HEK293 (cell line): ENCODE data around the gene CAMK1G.

Experiments used
- CTCF ChIA-PET: fragments of 350-600 bp; formaldehyde crosslinking; extraction: SDS; loops from one replicate; lab custom pipeline; 2021; ENCODE audit warnings: antibody characterized with exemption; lab: Yijun Ruan, JAX
- POLR2A ChIA-PET: fragments of 300-600 bp; formaldehyde crosslinking; extraction: SDS; loops from one replicate; lab custom pipeline; 2020; ENCODE audit warnings: antibody characterized with exemption, inconsistent platforms; lab: Yijun Ruan, JAX
- H3K27ac ChIP-seq: fragments of 200-500 bp; sonication (Bioruptor generic); 2 replicates; pipeline ENCODE4 v1.5.1; 2014; ENCODE audit warnings: low read depth, low read length, control low read depth, inconsistent platforms; ENCODE audit errors: extremely low read depth
- H3K36me3 ChIP-seq, 2 experiments: fragments of 200-500 bp in 1 of 2; sonication (Bioruptor generic) in 1 of 2; 1 replicate in 1 of 2; 2 replicates in 1 of 2; pipeline ENCODE4 v1.5.1; 2014 to 2017; ENCODE audit warnings: inconsistent platforms in 2 of 2, low read length in 2 of 2; ENCODE audit not compliant: control insufficient read depth in 2 of 2, insufficient read depth in 1 of 2
- H3K4me1 ChIP-seq: fragments of 200-500 bp; sonication (Bioruptor generic); 2 replicates; pipeline ENCODE4 v1.5.1; 2014; ENCODE audit warnings: mild to moderate bottlenecking, low read length, inconsistent platforms; ENCODE audit not compliant: control insufficient read depth, insufficient read depth
- H3K4me3 ChIP-seq: 2 replicates; pipeline ENCODE4 v1.5.1; 2011; ENCODE audit warnings: low read depth, mild to moderate bottlenecking, control low read depth, low read length, moderate library complexity
- H3K9me3 ChIP-seq: fragments of 200-500 bp; sonication (Bioruptor generic); 2 replicates; pipeline ENCODE4 v1.5.1; 2014; ENCODE audit warnings: low read depth, low read length, inconsistent platforms; ENCODE audit not compliant: control insufficient read depth, insufficient read depth
- GFI1B ChIP-seq: fragments of 450-650 bp; formaldehyde crosslinking; IDR thresholded peaks from 2 replicates; pipeline ENCODE4 v1.5.1; 2016; ENCODE audit warnings: missing biosample characterization, missing genetic modification characterization
- SP7 ChIP-seq: fragments of 450-650 bp; formaldehyde crosslinking; IDR thresholded peaks from 2 replicates; pipeline ENCODE4 v1.5.1; 2016; ENCODE audit warnings: missing biosample characterization, missing genetic modification characterization
- ZFHX2 ChIP-seq: fragments of 450-650 bp; formaldehyde crosslinking; conservative IDR thresholded peaks from 2 replicates; pipeline ENCODE4 v1.5.1; 2016; ENCODE audit warnings: missing biosample characterization, missing genetic modification characterization
- ZNF114 ChIP-seq: fragments of 450-650 bp; formaldehyde crosslinking; IDR thresholded peaks from 2 replicates; pipeline ENCODE4 v1.5.0; 2017; ENCODE audit warnings: missing biosample characterization, missing genetic modification characterization
- ZNF133 ChIP-seq: fragments of 450-650 bp; formaldehyde crosslinking; IDR thresholded peaks from 2 replicates; pipeline ENCODE4 v1.5.1; 2016; ENCODE audit warnings: missing biosample characterization, missing genetic modification characterization
- ZNF175 ChIP-seq: fragments of 450-650 bp; formaldehyde crosslinking; IDR thresholded peaks from 2 replicates; pipeline ENCODE4 v1.5.1; 2016; ENCODE audit warnings: missing biosample characterization, missing genetic modification characterization
- ZNF23 ChIP-seq: fragments of 450-650 bp; formaldehyde crosslinking; IDR thresholded peaks from 2 replicates; pipeline ENCODE4 v1.5.1; 2016; ENCODE audit warnings: missing biosample characterization, missing genetic modification characterization, borderline replicate concordance
- ZNF302 ChIP-seq: fragments of 450-650 bp; formaldehyde crosslinking; IDR thresholded peaks from 2 replicates; pipeline ENCODE4 v1.5.1; 2016; ENCODE audit warnings: missing biosample characterization, missing genetic modification characterization, low read depth
- ZNF350 ChIP-seq: fragments of 450-650 bp; formaldehyde crosslinking; IDR thresholded peaks from 2 replicates; pipeline ENCODE4 v1.5.0; 2017; ENCODE audit warnings: missing biosample characterization, mild to moderate bottlenecking, missing genetic modification characterization
- ZNF549 ChIP-seq: fragments of 450-650 bp; IDR thresholded peaks from 2 replicates; pipeline ENCODE4 v1.5.1; 2018; ENCODE audit warnings: missing biosample characterization, missing genetic modification characterization, mild to moderate bottlenecking, inconsistent platforms, moderate library complexity
- ZNF571 ChIP-seq: fragments of 450-650 bp; formaldehyde crosslinking; IDR thresholded peaks from 2 replicates; pipeline ENCODE4 v1.5.0; 2017; ENCODE audit warnings: missing biosample characterization, missing genetic modification characterization
- ZNF600 ChIP-seq: fragments of 450-650 bp; formaldehyde crosslinking; IDR thresholded peaks from 2 replicates; pipeline ENCODE4 v1.5.1; 2016; ENCODE audit warnings: missing biosample characterization, missing genetic modification characterization
- ZNF660 ChIP-seq: fragments of 450-650 bp; IDR thresholded peaks from 2 replicates; pipeline ENCODE4 v1.5.1; 2018; ENCODE audit warnings: missing biosample characterization, mild to moderate bottlenecking, missing genetic modification characterization
- ZNF707 ChIP-seq: fragments of 450-650 bp; formaldehyde crosslinking; IDR thresholded peaks from 2 replicates; pipeline ENCODE4 v1.5.1; 2016; ENCODE audit warnings: missing biosample characterization, missing genetic modification characterization
- ZNF747 ChIP-seq: fragments of 450-650 bp; formaldehyde crosslinking; IDR thresholded peaks from 2 replicates; pipeline ENCODE4 v1.5.1; 2016; ENCODE audit warnings: missing biosample characterization, missing genetic modification characterization
- TF ChIP-seq, protein P1 (sequence below): fragments of 450-650 bp; formaldehyde crosslinking; IDR thresholded peaks from 2 replicates; pipeline ENCODE4 v1.5.1; 2017; ENCODE audit warnings: missing biosample characterization, missing genetic modification characterization
- TF ChIP-seq, protein P2 (sequence below): fragments of 450-650 bp; formaldehyde crosslinking; IDR thresholded peaks from 2 replicates; pipeline ENCODE4 v1.5.1; 2016; ENCODE audit warnings: missing biosample characterization, missing genetic modification characterization
- TF ChIP-seq, protein P3 (sequence below): sonication (generic); formaldehyde crosslinking; IDR thresholded peaks from 2 replicates; pipeline ENCODE4 v1.8.1; 2022; ENCODE audit warnings: mild to moderate bottlenecking, moderate library complexity, missing genetic modification reagents
- TF ChIP-seq, protein P4 (sequence below): IDR thresholded peaks from 2 replicates; pipeline ENCODE4 v1.6.1; 2011; ENCODE audit warnings: mild to moderate bottlenecking, low read depth, low read length, borderline replicate concordance

Gene CAMK1G

DNA sequence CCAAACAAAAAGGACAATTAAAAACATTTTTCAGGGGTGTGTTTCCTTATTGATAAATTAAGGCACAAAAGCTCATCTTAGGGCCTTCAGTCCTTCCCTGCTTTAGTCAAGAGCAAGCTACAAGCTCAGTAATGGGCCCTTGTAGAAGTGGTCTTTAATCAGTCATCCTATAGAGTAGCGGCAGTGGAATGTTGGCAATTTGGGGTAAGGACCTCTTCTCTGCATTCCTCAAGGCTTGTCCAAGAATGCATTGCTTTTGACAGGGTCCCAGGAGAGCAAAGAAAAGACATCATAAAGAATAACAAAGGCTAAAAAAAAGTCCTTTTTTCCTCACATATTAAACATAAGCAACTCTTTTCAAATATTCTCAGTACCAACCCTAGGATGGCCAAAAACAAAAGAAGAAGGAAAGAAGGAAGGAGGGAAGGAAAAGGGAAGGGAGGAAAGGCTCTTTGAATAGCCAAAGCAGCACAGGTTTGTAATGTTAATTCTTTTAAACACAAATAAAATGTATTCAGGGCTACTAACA lies 27.3 kb upstream of the CAMK1G start:
- H3K4me1 ChIP-seq = no peaks in the 10 kb centered on the region
- no peaks in the 10 kb centered on the region for H3K36me3 ChIP-seq
- no peaks in the 10 kb centered on the region for H3K9me3 ChIP-seq
- POLR2A ChIA-PET = no interaction called here
- no peak overlapping the region for H3K4me3 ChIP-seq
- TF ChIP-seq ZNF747 (no peak), ZNF302 (tag by site-specific recombination) (no peak), ZNF114 (tag by site-specific recombination) (no peak)
- TF ChIP-seq, all 188 proteins: peak for 0
- no peak overlapping the region for H3K27ac ChIP-seq
- CTCF ChIA-PET = interaction anchor here (0.6 to 1.3 kb wide), 5 partner anchors 10 to 156 kb away, joined by 3 to 10 read pairs (median 3); no protein-coding TSS in a partner anchor

DNA sequence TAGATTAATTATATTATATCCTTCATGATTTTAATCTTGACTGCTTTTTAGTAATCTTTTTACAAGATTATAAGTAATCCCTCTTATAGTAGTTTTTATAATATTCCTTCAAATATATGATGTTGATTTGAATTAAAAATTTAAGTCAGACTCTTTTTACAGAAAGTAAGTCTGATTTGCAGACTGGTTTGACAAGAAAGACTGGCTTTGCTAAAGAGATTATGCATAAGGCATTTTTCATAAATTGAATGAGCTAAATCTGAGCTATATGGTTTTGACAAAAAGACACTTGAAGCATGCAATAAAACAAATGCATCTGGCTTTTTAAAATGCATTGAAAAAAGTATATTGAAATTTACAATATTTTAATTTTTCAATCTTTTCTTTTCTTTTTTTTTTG lies 26.3 kb upstream of the CAMK1G start:
- ChIA-PET POLR2A (no interaction called here), CTCF (interaction anchor here (0.6 to 1.3 kb wide), 4 partner anchors 9 to 123 kb away, joined by 3 to 7 read pairs (median 4); no protein-coding TSS in a partner anchor)
- TF ChIP-seq GFI1B = no peak
- no peak for TF ChIP-seq SP7 (tag by site-specific recombination)
- TF ChIP-seq ZNF549 (tag by site-specific recombination) = no peak
- no peak for TF ChIP-seq ZNF23
- TF ChIP-seq, protein P1, sequence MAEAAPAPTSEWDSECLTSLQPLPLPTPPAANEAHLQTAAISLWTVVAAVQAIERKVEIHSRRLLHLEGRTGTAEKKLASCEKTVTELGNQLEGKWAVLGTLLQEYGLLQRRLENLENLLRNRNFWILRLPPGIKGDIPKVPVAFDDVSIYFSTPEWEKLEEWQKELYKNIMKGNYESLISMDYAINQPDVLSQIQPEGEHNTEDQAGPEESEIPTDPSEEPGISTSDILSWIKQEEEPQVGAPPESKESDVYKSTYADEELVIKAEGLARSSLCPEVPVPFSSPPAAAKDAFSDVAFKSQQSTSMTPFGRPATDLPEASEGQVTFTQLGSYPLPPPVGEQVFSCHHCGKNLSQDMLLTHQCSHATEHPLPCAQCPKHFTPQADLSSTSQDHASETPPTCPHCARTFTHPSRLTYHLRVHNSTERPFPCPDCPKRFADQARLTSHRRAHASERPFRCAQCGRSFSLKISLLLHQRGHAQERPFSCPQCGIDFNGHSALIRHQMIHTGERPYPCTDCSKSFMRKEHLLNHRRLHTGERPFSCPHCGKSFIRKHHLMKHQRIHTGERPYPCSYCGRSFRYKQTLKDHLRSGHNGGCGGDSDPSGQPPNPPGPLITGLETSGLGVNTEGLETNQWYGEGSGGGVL = no peak
- no peak for TF ChIP-seq ZNF660 (tag by site-specific recombination)
- no peak for TF ChIP-seq ZFHX2 (tag by site-specific recombination)
- TF ChIP-seq, protein P2, sequence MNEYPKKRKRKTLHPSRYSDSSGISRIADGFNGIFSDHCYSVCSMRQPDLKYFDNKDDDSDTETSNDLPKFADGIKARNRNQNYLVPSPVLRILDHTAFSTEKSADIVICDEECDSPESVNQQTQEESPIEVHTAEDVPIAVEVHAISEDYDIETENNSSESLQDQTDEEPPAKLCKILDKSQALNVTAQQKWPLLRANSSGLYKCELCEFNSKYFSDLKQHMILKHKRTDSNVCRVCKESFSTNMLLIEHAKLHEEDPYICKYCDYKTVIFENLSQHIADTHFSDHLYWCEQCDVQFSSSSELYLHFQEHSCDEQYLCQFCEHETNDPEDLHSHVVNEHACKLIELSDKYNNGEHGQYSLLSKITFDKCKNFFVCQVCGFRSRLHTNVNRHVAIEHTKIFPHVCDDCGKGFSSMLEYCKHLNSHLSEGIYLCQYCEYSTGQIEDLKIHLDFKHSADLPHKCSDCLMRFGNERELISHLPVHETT = no peak
- TF ChIP-seq ZNF600 (tag by site-specific recombination) = no peak
- no peak for TF ChIP-seq ZNF350 (tag by site-specific recombination)
- no peak for TF ChIP-seq ZNF133 (tag by site-specific recombination)
- no peaks in the 10 kb centered on the region for H3K36me3 ChIP-seq
- no peak overlapping the region for H3K4me3 ChIP-seq
- no peaks in the 10 kb centered on the region for H3K4me1 ChIP-seq
- no peaks in the 10 kb centered on the region for H3K9me3 ChIP-seq
- H3K27ac ChIP-seq = no peak overlapping the region

DNA sequence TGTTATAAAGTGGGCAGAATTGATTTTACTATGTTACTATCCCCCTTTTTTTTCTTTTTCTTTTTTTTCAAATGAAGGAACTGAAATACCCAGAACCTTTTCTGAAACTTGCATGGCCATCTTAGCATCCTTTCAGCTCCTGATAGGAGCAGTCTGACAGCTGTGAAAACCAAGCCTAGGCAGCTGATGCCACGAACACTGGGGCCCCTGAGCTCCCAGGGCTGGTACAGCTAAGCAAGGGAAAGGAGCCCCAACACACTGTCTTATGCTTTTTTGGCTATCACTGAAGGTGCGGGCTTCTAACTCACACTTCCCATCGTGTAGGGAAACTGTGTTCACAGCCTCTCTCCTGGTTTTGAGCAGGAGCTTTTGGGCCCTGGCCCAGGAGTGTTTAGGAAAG lies 23.0 kb upstream of the CAMK1G start:
- ChIA-PET CTCF (interaction anchor here (0.6 to 2.0 kb wide), 4 partner anchors 9 to 98 kb away, joined by 3 to 7 read pairs (median 4); no protein-coding TSS in a partner anchor), POLR2A (no interaction called here)
- TF ChIP-seq, protein P3, sequence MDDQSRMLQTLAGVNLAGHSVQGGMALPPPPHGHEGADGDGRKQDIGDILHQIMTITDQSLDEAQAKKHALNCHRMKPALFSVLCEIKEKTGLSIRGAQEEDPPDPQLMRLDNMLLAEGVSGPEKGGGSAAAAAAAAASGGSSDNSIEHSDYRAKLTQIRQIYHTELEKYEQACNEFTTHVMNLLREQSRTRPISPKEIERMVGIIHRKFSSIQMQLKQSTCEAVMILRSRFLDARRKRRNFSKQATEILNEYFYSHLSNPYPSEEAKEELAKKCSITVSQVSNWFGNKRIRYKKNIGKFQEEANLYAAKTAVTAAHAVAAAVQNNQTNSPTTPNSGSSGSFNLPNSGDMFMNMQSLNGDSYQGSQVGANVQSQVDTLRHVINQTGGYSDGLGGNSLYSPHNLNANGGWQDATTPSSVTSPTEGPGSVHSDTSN = no peak
- TF ChIP-seq, protein P4, sequence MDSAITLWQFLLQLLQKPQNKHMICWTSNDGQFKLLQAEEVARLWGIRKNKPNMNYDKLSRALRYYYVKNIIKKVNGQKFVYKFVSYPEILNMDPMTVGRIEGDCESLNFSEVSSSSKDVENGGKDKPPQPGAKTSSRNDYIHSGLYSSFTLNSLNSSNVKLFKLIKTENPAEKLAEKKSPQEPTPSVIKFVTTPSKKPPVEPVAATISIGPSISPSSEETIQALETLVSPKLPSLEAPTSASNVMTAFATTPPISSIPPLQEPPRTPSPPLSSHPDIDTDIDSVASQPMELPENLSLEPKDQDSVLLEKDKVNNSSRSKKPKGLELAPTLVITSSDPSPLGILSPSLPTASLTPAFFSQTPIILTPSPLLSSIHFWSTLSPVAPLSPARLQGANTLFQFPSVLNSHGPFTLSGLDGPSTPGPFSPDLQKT = no peak
- TF ChIP-seq ZNF175 (tag by site-specific recombination) (no peak), ZNF571 (tag by site-specific recombination) (no peak), ZNF707 (tag by site-specific recombination) (no peak)
- H3K4me3 ChIP-seq = no peak overlapping the region
- H3K27ac ChIP-seq = no peak overlapping the region
- no peaks in the 10 kb centered on the region for H3K9me3 ChIP-seq
- H3K36me3 ChIP-seq = no peaks in the 10 kb centered on the region
- H3K4me1 ChIP-seq = no peaks in the 10 kb centered on the region
